HFFc6 (cell line): ENCODE data around the gene LBHD2. TPM values are rescaled to one million over a fixed set of nuclear protein-coding genes. Genes with fewer than 3 reads are reported as not detected.

Experiments
- DNase-seq: peaks from one replicate; pipeline ENCODE4 v3.0.0-alpha.2; 2018
- H3K27ac Mint-ChIP-seq: 2 replicates; pipeline ENCODE4 v1.8.0; 2020; ENCODE audit warnings: mild to moderate bottlenecking, mixed read lengths
- H3K27me3 Mint-ChIP-seq: 2 replicates; pipeline ENCODE4 v1.8.0; 2021; ENCODE audit warnings: mild to moderate bottlenecking, moderate library complexity, mixed read lengths; ENCODE audit not compliant: insufficient read depth
- H3K36me3 Mint-ChIP-seq: 2 replicates; pipeline ENCODE4 v1.8.0; 2021; ENCODE audit warnings: low read depth, mixed read lengths
- H3K4me1 Mint-ChIP-seq: 2 replicates; pipeline ENCODE4 v1.8.0; 2020; ENCODE audit warnings: low read depth, mixed read lengths
- H3K4me3 Mint-ChIP-seq: 2 replicates; pipeline ENCODE4 v1.8.0; 2020; ENCODE audit warnings: mild to moderate bottlenecking, moderate library complexity, mixed read lengths
- H3K9me3 Mint-ChIP-seq: 2 replicates; pipeline ENCODE4 v1.8.0; 2020; ENCODE audit warnings: mild to moderate bottlenecking, mixed read lengths
- CTCF ChIP-seq: fragments of 200-600 bp; sonication (generic); IDR thresholded peaks from 2 replicates; pipeline ENCODE4 v1.5.0; 2021; ENCODE audit warnings: antibody characterized with exemption, mild to moderate bottlenecking
- total RNA-seq, 6 experiments: library from RNA; stranded (reverse); fragmentation: NEBNext Ultra II Directional; extraction: Animal tissue kit (Norgen Biotek cat#: 25700); gene quantifications; 2 replicates in 1 of 6; 3 replicates in 5 of 6; pipeline ENCODE4 v1.2.3, GENCODE V29; 2021

LBHD2 gene
- total RNA-seq, 6 experiments from 2014 or later: not detected

- no peak for TF ChIP-seq CTCF
- no peaks in the 10 kb centered on the region for H3K9me3 Mint-ChIP-seq
- H3K36me3 Mint-ChIP-seq: no peaks in the 10 kb centered on the region
- H3K27me3 Mint-ChIP-seq: peaks cover 15% of the 10 kb centered on the region
- H3K4me1 Mint-ChIP-seq: no peaks in the 10 kb centered on the region
- DNase-seq: no peak
- H3K27ac Mint-ChIP-seq: no peak overlapping the region
- H3K4me3 Mint-ChIP-seq: no peak overlapping the region
Observed at GRCh38 chr14:103095210-103095778, 11.3 kb downstream of the LBHD2 start.

DNA sequence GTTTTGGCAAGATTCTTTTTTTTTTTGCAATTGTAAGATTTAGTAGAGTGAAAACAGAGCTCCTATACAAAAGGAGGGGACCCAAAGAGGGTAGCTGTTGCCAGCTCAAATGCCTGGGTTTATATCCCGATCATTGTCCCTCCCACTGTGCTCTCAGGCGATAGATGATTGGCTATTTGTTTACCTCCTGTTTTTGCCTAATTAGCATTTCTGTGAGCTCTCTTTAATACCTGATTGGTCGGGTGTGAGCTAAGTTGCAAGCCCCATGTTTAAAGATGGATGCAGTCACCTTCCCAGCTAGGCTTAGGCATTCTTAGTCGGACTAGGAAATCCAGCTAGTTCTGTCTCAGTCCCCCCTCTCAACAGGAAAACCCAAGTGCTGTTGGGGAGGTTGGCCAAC is 12.4 kb downstream of the LBHD2 start:
- Mint-ChIP-seq H3K4me3 (no peak overlapping the region), H3K9me3 (no peaks in the 10 kb centered on the region), H3K36me3 (no peaks in the 10 kb centered on the region), H3K27ac (no peak overlapping the region), H3K4me1 (no peaks in the 10 kb centered on the region), H3K27me3 (peaks cover 13% of the 10 kb centered on the region)
- TF ChIP-seq CTCF: no peak
- no peak for DNase-seq

- TF ChIP-seq CTCF: no peak
- DNase-seq: no peak
- H3K36me3 Mint-ChIP-seq: no peaks in the 10 kb centered on the region
- no peak overlapping the region for H3K4me3 Mint-ChIP-seq
- no peaks in the 10 kb centered on the region for H3K9me3 Mint-ChIP-seq
- H3K27me3 Mint-ChIP-seq: peaks cover 18% of the 10 kb centered on the region
- no peak overlapping the region for H3K27ac Mint-ChIP-seq
- H3K4me1 Mint-ChIP-seq: no peaks in the 10 kb centered on the region
Observed at GRCh38 chr14:103097244-103097993, 13.4 kb downstream of the LBHD2 start.

GRCh38 chr14:103097994-103098957 is 14.3 kb downstream of the LBHD2 start:
- Mint-ChIP-seq H3K4me1 (peaks cover under 1% of the 10 kb centered on the region), H3K9me3 (no peaks in the 10 kb centered on the region), H3K27ac (no peak overlapping the region), H3K27me3 (peaks cover 22% of the 10 kb centered on the region), H3K36me3 (no peaks in the 10 kb centered on the region), H3K4me3 (no peak overlapping the region)
- no peak for TF ChIP-seq CTCF
- no peak for DNase-seq

DNA sequence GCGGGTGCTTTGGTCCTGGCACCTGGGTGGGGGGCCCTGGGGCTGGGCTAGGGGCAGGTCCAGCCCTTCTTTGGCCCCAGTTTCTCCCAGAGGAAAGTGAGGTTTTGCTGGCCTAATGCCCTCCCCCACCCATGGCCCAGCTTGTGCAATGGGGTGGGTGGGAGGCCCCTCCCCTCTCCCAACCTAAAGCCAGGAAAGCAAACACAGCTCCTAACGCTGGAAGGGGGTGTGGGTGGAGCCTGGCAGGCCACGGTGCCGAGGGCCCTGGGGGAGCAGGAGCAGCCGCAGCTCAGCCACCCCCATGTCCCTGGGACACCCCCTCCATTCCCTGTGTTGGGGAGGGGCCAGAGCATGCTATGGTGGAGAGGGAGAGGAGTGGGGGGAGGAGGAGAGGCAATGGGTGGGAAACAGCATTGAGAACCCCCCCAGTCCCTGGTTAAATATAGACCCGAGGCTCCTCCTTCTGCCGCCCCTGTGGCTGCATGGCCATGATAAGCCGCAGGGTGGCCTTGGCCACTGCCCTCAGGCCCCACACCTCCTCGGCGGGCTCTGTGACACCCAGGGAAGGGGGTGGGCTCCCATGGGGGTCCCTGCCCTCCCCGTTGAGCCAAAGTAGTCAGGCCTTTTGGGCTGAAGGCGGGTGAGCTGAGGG is 15.2 kb downstream of the LBHD2 start:
- Mint-ChIP-seq H3K27ac (no peak overlapping the region), H3K9me3 (no peaks in the 10 kb centered on the region)
- TF ChIP-seq CTCF: no peak

More for the DNA sequence above, 15.2 kb downstream of the LBHD2 start:
- Mint-ChIP-seq H3K4me1 (peaks cover 5% of the 10 kb centered on the region), H3K36me3 (no peaks in the 10 kb centered on the region), H3K27me3 (peaks cover 25% of the 10 kb centered on the region), H3K4me3 (no peak overlapping the region)
- no peak for DNase-seq
